ENCODE data around the gene BAG1. TPM values are rescaled to one million over a fixed set of nuclear protein-coding genes. Genes with fewer than 3 reads are reported as not detected.

Gene BAG1
- total RNA-seq, 4 donors from 2014 or later = 122 to 220 (median 172) TPM

DNA sequence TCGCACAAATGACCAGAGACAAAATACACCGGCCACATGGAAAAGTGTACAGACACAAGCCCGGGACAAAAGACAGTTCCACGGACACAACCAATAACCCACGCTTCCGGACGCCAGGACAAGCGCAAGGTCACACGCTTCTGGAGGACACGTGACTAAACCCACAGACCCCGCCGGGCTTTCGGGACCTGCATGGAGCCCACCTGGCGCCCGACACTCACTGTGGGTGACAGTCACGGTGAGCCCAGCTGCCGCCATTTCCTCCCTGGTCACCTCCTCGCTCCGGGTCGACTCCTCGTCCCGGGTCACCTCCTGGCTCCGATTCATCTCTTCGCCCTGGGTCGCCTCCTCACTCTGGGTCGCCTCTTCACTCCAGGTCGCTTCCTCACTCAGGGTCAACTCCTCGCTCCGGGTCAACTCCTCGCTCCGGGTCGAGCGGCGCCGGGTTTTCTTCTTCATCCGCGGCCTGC, 470 bp downstream of the BAG1 start:
- peak overlapping the region; percentile 83 for H3K4me3 ChIP-seq (ENCODE audit: low read depth, poor library complexity, severe bottlenecking)
- 0 to 1% methylated on average over 32 to 34 of the region's 37 CpGs for WGBS, 2 donors
- TF ChIP-seq, protein P1, sequence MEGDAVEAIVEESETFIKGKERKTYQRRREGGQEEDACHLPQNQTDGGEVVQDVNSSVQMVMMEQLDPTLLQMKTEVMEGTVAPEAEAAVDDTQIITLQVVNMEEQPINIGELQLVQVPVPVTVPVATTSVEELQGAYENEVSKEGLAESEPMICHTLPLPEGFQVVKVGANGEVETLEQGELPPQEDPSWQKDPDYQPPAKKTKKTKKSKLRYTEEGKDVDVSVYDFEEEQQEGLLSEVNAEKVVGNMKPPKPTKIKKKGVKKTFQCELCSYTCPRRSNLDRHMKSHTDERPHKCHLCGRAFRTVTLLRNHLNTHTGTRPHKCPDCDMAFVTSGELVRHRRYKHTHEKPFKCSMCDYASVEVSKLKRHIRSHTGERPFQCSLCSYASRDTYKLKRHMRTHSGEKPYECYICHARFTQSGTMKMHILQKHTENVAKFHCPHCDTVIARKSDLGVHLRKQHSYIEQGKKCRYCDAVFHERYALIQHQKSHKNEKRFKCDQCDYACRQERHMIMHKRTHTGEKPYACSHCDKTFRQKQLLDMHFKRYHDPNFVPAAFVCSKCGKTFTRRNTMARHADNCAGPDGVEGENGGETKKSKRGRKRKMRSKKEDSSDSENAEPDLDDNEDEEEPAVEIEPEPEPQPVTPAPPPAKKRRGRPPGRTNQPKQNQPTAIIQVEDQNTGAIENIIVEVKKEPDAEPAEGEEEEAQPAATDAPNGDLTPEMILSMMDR (IDR thresholded peaks at IDR 0.05) = no peak
- no peak for TF ChIP-seq POLR2A (IDR thresholded peaks at IDR 0.05)
- peak; percentile 64 to 93 for DNase-seq (ENCODE audit: low spot score in 2 of 2)
- intact Hi-C loops (cut with DNase I; ENCODE audit: low total_unique reads) = no loop called here

DNA sequence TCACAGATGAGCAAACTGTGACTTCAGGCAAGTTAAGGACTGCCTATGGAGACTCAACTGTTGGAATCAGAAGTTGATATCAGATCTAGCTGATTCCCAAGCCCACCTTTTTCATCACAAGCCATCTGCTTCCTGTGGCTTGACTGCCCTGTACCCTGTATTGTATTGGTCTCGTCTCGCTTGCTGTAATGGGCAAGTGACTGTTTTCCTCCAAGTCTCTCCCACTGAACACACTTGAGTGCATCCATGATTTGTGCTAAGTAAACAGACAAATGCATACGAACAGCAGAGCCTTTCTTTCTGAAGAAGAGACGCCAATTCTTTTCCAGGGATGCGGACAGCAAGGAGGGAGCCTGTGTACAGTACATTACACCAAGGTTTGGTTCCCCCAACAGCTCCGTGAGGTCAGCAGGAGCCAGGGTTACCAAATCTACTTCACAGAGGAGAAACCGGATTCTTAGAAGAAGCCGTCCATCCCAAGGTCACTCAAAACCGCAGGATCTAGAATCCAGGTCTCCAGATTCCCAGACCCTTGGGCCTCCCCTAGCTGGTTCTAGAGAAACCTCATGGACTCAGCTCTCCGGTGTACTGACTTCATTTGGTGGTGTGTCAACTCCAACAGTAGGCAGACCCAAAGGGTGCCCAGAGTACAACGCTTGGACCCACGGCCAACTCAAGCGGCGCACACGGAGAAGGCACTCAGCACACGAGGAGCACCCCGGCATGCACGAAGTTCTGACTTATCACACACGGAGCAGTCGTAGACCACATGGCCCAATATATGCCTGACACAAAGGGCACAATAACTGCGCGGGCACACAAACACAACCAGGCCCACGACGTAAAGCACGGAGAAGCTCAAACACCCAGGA, 1.1 kb downstream of the BAG1 start:
- intact Hi-C loops (cut with DNase I; ENCODE audit: low total_unique reads) = no loop called here
- 3 to 4% methylated on average over 24 to 25 of the region's 25 CpGs for WGBS, 2 donors
- TF ChIP-seq POLR2A (IDR thresholded peaks at IDR 0.05) = no peak
- TF ChIP-seq, protein P1 (IDR thresholded peaks at IDR 0.05) = no peak
- H3K4me3 ChIP-seq (ENCODE audit: low read depth, poor library complexity, severe bottlenecking) = peak overlapping the region; percentile 83
- no peak for DNase-seq (ENCODE audit: low spot score in 2 of 2)

DNA sequence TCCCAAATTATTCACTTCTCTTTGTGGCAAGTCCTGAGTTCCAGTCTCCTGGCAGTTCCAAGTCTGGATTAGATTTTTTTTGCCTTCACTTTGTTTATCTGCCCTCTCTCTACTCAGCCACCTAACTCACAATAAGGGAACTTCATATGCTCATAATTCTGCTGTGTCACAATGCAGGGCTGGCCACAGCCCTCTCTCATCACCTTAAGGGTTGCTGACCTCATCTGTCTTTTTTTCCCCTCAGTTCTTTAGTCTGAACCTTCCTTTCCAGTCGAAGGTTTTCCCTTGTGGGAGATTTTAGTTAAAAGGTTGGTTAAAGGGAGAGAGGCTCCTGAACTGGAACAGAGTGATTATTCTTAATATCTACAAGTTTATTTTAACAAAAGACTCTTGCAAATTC, 4.1 kb downstream of the BAG1 start:
- intact Hi-C loops (cut with DNase I; ENCODE audit: low total_unique reads) = no loop called here
- H3K4me3 ChIP-seq (ENCODE audit: low read depth, poor library complexity, severe bottlenecking) = no peak overlapping the region
- TF ChIP-seq, protein P1 (IDR thresholded peaks at IDR 0.05) = no peak
- whole genome bisulfite sequencing, 2 donors = 88 to 91% methylated on average over 1 of the region's 1 CpG
- no peak for DNase-seq (ENCODE audit: low spot score in 2 of 2)

DNA sequence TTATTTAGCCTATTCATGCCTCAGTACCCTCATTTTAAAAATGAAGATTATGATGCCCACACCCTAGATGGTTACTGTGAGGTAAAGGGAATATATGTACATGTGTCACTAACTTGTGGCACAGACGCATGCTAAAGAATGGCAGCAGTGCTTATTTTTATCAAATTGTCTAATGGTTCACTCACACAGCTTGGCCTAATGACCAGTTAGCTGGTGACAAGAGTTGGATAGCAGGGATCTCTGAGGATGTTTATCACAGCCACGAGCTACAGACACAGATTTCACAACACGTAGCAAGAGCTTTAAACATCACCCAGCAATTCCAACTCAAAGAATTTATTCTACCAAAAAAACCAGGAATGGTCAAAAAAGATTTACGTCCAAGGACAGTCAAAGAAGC, 7.2 kb downstream of the BAG1 start:
- 91% methylated on average over 4 of the region's 4 CpGs for WGBS, 2 donors
- no peak overlapping the region for H3K4me3 ChIP-seq (ENCODE audit: low read depth, poor library complexity, severe bottlenecking)

DNA sequence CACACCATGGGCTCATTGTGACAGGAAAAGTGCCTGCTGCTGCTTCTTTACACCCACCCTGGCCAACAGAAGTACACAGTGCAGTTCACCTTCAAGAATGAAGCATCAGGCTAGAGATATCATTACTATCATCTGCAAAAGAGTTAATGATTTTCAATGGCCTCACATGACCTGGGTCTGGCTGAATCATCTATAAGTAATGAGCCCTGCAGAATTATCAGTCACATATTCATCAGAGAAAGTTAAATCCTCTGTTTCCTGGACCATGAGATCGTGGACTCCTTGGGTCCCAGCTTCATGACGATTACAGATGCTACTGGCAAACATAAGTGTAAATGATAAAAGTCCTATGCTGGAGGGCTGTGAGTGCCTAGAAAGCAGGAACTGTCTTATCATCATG, 8.3 kb downstream of the BAG1 start:
- intact Hi-C loops (cut with DNase I; ENCODE audit: low total_unique reads) = no loop called here
- DNase-seq (ENCODE audit: low spot score in 2 of 2) = no peak
- H3K4me3 ChIP-seq (ENCODE audit: low read depth, poor library complexity, severe bottlenecking) = no peak overlapping the region
- TF ChIP-seq POLR2A (IDR thresholded peaks at IDR 0.05) = no peak
- TF ChIP-seq, protein P1 (IDR thresholded peaks at IDR 0.05) = no peak
- 74 to 78% methylated on average over 2 of the region's 2 CpGs for WGBS, 2 donors

More for the DNA sequence above, 7.2 kb downstream of the BAG1 start:
- no peak for DNase-seq (ENCODE audit: low spot score in 2 of 2)
- intact Hi-C loops (cut with DNase I; ENCODE audit: low total_unique reads) = no loop called here
- TF ChIP-seq, protein P1 (IDR thresholded peaks at IDR 0.05) = no peak
- no peak for TF ChIP-seq POLR2A (IDR thresholded peaks at IDR 0.05)

Measured in lower leg skin (tissue), 4 donors.